HCT116 (cell line): ENCODE results near the gene GK2. TPM values are rescaled to one million over a fixed set of nuclear protein-coding genes. Genes with fewer than 3 reads are reported as not detected.

Source experiments
- ATAC-seq: fragments of 200-7000 bp; cut with Tn5 transposase; 2 replicates; pipeline ENCODE4 v1.9.1; 2020; ENCODE audit warnings: mild to moderate bottlenecking, moderate library complexity
- BruUV-seq: library from RNA; stranded (reverse); fragments of 400-500 nt; replicated peaks from 2 replicates; lab custom pipeline; 2021; lab: Mats Ljungman, UMichigan
- CTCF ChIA-PET: fragments of 300-600 bp; sonication (Branson Sonifier 250); formaldehyde crosslinking; loops from one replicate; lab custom pipeline; 2021; ENCODE audit warnings: antibody characterized with exemption; lab: Charles Lee
- POLR2A ChIA-PET: fragments of 300-600, 350-600 bp; sonication (Branson Sonifier 250); formaldehyde crosslinking; loops from one replicate; lab custom pipeline; 2021; ENCODE audit warnings: antibody characterized with exemption; lab: Charles Lee
- RAD21 ChIA-PET, 2 experiments: fragments of 300-600 bp; sonication (Branson Sonifier 250); formaldehyde crosslinking; loops; one replicate each; lab custom pipeline; 2023; ENCODE audit warnings: low total read pairs in 2 of 2; ENCODE audit not compliant: uncharacterized antibody in 2 of 2, unreplicated experiment in 2 of 2, low non-redundant PET in 1 of 2; lab: Charles Lee
- DNase-seq: peaks from one replicate; pipeline ENCODE4 v3.0.0-alpha.2; 2010; ENCODE audit warnings: low read depth, low spot score
- H2AFZ ChIP-seq: fragments of 200-600 bp; shearing (Covaris generic), sonication (generic); 2 replicates; pipeline ENCODE4 v1.6.1; 2017; ENCODE audit warnings: low read depth, mixed run types, mixed read lengths, antibody characterized with exemption, low read length; ENCODE audit not compliant: poor library complexity, severe bottlenecking
- H3K27ac ChIP-seq: 2 replicates; pipeline ENCODE4 v1.5.1; 2012; ENCODE audit warnings: low read depth, low read length
- H3K27me3 ChIP-seq: fragments of 200-600 bp; sonication (generic); 2 replicates; pipeline ENCODE4 v1.6.1; 2016; ENCODE audit warnings: mixed run types, low read length, mixed read lengths; ENCODE audit not compliant: insufficient read depth
- H3K36me3 ChIP-seq, 2 experiments: fragments of 200-500 bp in 1 of 2; fragments of 200-600 bp in 1 of 2; sonication (Bioruptor generic) in 1 of 2; sonication (generic) in 1 of 2; 2 replicates each; pipeline versions ENCODE4 v1.5.1 to v1.6.1; 2014 to 2016; ENCODE audit warnings: low read length in 2 of 2, inconsistent platforms in 1 of 2, mixed read lengths in 1 of 2, mixed run types in 1 of 2; ENCODE audit not compliant: insufficient read depth in 2 of 2, control insufficient read depth in 1 of 2
- H3K4me1 ChIP-seq, 2 experiments: fragments of 200-600 bp in 1 of 2; sonication (generic) in 1 of 2; 2 replicates each; pipeline versions ENCODE4 v1.5.1 to v1.6.1; 2012 to 2017; ENCODE audit warnings: low read length in 2 of 2, inconsistent platforms in 1 of 2, mild to moderate bottlenecking in 1 of 2, mixed read lengths in 1 of 2, mixed run types in 1 of 2, moderate library complexity in 1 of 2; ENCODE audit not compliant: insufficient read depth in 2 of 2, control insufficient read depth in 1 of 2
- H3K4me2 ChIP-seq: fragments of 200-600 bp; sonication (generic); 2 replicates; pipeline ENCODE4 v1.6.1; 2017; ENCODE audit warnings: mixed run types, low read length, mixed read lengths
- H3K4me3 ChIP-seq, 2 experiments: fragments of 200-600 bp in 1 of 2; sonication (generic) in 1 of 2; replicated peaks in 1 of 2; 2 replicates each; pipeline ENCODE4 v1.5.1; 2011 to 2016; ENCODE audit warnings: low read length in 2 of 2, control low read depth in 1 of 2, low read depth in 1 of 2, mild to moderate bottlenecking in 1 of 2, mixed read lengths in 1 of 2, mixed run types in 1 of 2
- H3K79me2 ChIP-seq: fragments of 200-600 bp; sonication (generic); 2 replicates; pipeline ENCODE4 v1.6.1; 2017; ENCODE audit warnings: mild to moderate bottlenecking, mixed run types, low read length, moderate library complexity, mixed read lengths; ENCODE audit not compliant: insufficient read depth
- H3K9ac ChIP-seq: fragments of 200-600 bp; sonication (generic); 2 replicates; pipeline ENCODE4 v1.6.1; 2016; ENCODE audit warnings: low read length, mixed read lengths
- H3K9me2 ChIP-seq: fragments of 200-600 bp; sonication (generic), shearing (Covaris generic); 2 replicates; pipeline ENCODE4 v1.6.1; 2017; ENCODE audit warnings: mixed run types, mild to moderate bottlenecking, moderate library complexity; ENCODE audit not compliant: insufficient read depth
- H3K9me3 ChIP-seq, 2 experiments: fragments of 200-500 bp in 1 of 2; fragments of 200-600 bp in 1 of 2; sonication (Bioruptor generic) in 1 of 2; sonication (generic) in 1 of 2; 2 replicates each; pipeline ENCODE4 v1.6.1; 2014 to 2017; ENCODE audit warnings: low read length in 2 of 2, mixed read lengths in 2 of 2, inconsistent platforms in 1 of 2, low read depth in 1 of 2, mild to moderate bottlenecking in 1 of 2, mixed run types in 1 of 2, moderate library complexity in 1 of 2; ENCODE audit not compliant: control insufficient read depth in 1 of 2, insufficient read depth in 1 of 2
- H4K20me1 ChIP-seq: fragments of 200-600 bp; sonication (generic), shearing (Covaris generic); 2 replicates; pipeline ENCODE4 v1.6.1; 2017; ENCODE audit warnings: mixed run types, mild to moderate bottlenecking, moderate library complexity; ENCODE audit not compliant: insufficient read depth
- ELF1 ChIP-seq: IDR thresholded peaks from 2 replicates; pipeline ENCODE4 v1.6.1; 2012; ENCODE audit warnings: low read depth, borderline replicate concordance
- FOSL1 ChIP-seq: IDR thresholded peaks from 2 replicates; pipeline ENCODE4 v1.6.1; 2012; ENCODE audit warnings: low read depth
- JUND ChIP-seq: IDR thresholded peaks from 2 replicates; pipeline ENCODE4 v1.6.1; 2012
- POLR2AphosphoS5 ChIP-seq: IDR thresholded peaks from 2 replicates; pipeline ENCODE4 v1.6.1; 2011; ENCODE audit warnings: mild to moderate bottlenecking, low read depth, low read length, moderate library complexity
- RAD21 ChIP-seq: IDR thresholded peaks from 2 replicates; pipeline ENCODE4 v1.6.1; 2012; ENCODE audit warnings: low read depth, mild to moderate bottlenecking
- SIN3A ChIP-seq: IDR thresholded peaks from 2 replicates; pipeline ENCODE4 v1.6.1; 2012; ENCODE audit warnings: low read depth
- SP1 ChIP-seq: IDR thresholded peaks from 2 replicates; pipeline ENCODE4 v1.6.1; 2012; ENCODE audit warnings: low read depth
- SRF ChIP-seq: IDR thresholded peaks from 2 replicates; pipeline ENCODE4 v1.6.1; 2012; ENCODE audit warnings: low read depth
- TCF7L2 ChIP-seq: IDR thresholded peaks from 2 replicates; pipeline ENCODE4 v1.7.0; 2011; ENCODE audit warnings: borderline replicate concordance, inconsistent platforms; ENCODE audit not compliant: insufficient read depth, insufficient read length; ENCODE audit errors: extremely low read depth
- YY1 ChIP-seq: IDR thresholded peaks from 2 replicates; pipeline ENCODE4 v1.6.1; 2011; ENCODE audit warnings: low read length, low read depth, moderate library complexity, mild to moderate bottlenecking; ENCODE audit not compliant: insufficient replicate concordance; ENCODE audit errors: extremely low read depth
- ZFX ChIP-seq: fragments of 450-650 bp; IDR thresholded peaks from 2 replicates; pipeline ENCODE4 v1.6.1; 2017
- ZNF274 ChIP-seq: fragments of 200-500 bp; sonication (Bioruptor generic); IDR thresholded peaks from 2 replicates; pipeline ENCODE4 v1.6.1; 2014; ENCODE audit warnings: mild to moderate bottlenecking, low read depth, low read length, inconsistent platforms
- intact Hi-C: fragments of 100-400 bp; cut with micrococcal nuclease; formaldehyde crosslinking; loops from 2 replicates; pipeline ENCODE4 v1.10.0; 2022
- total RNA-seq: library from RNA; stranded (reverse); gene quantifications from one replicate; pipeline ENCODE4 v1.2.1, GENCODE V29; 2021; ENCODE audit not compliant: unreplicated experiment
- TF ChIP-seq, protein P1 (sequence below), 3 experiments: fragments of 200-600 bp in 1 of 3; sonication (generic) in 1 of 3; IDR thresholded peaks in 2 of 3; conservative IDR thresholded peaks in 1 of 3; 2 replicates each; pipeline ENCODE4 v1.5.1; 2012 to 2017; ENCODE audit warnings: low read depth in 2 of 3, low read length in 2 of 3, antibody characterized with exemption in 1 of 3, borderline replicate concordance in 1 of 3, control low read depth in 1 of 3, mild to moderate bottlenecking in 1 of 3, mixed read lengths in 1 of 3, mixed run types in 1 of 3, moderate library complexity in 1 of 3; ENCODE audit not compliant: insufficient read depth in 1 of 3
- TF ChIP-seq, protein P2 (sequence below): IDR thresholded peaks from 2 replicates; pipeline ENCODE4 v1.6.1; 2012
- TF ChIP-seq, protein P3 (sequence below): IDR thresholded peaks from 2 replicates; pipeline ENCODE4 v1.6.1; 2012

Gene GK2
- total RNA-seq, 1 experiment from 2014 or later, result not detected

DNA sequence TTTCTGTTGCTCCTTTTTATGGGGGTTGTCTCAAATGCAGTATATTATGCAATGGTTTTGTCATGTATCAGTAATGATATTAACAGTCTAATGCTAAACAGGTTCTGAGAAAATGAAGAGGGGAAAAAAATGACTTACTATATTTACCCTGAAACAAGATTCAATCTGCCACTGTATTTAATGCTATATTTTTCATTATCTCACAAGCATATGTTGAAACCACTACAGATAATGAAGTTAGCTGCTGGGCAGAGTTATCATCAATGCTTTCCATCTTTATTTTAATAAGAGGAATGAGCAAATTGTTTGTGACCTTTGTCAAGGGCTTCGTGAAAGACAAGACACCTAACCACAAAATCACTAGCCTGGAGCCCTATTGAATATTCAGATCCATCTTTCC is 49.6 kb downstream of the GK2 start:
- no peaks in the 10 kb centered on the region for H3K9me3 ChIP-seq
- no peaks in the 10 kb centered on the region for H3K36me3 ChIP-seq
- H3K4me2 ChIP-seq, result no peak overlapping the region
- H3K9ac ChIP-seq, result no peak overlapping the region
- no peaks in the 10 kb centered on the region for H3K4me1 ChIP-seq
- no peak overlapping the region for H3K4me3 ChIP-seq
- ATAC-seq (no peak), DNase-seq (no peak)
- H4K20me1 ChIP-seq, result no peaks in the 10 kb centered on the region
- CTCF ChIA-PET, result no interaction called here
- no peaks in the 10 kb centered on the region for H3K79me2 ChIP-seq
- no peaks in the 10 kb centered on the region; the same call in 1 of the 2 replicates for H3K27me3 ChIP-seq
- POLR2A ChIA-PET, result no interaction called here
- H3K9me2 ChIP-seq, result no peaks in the 10 kb centered on the region
- H3K27ac ChIP-seq, result no peak overlapping the region
- RAD21 ChIA-PET, result no interaction called here
- TF ChIP-seq JUND, result no peak
- H2AFZ ChIP-seq, result no peak overlapping the region
- intact Hi-C loops, result no loop called here
- no TSS peak for BruUV-seq

DNA sequence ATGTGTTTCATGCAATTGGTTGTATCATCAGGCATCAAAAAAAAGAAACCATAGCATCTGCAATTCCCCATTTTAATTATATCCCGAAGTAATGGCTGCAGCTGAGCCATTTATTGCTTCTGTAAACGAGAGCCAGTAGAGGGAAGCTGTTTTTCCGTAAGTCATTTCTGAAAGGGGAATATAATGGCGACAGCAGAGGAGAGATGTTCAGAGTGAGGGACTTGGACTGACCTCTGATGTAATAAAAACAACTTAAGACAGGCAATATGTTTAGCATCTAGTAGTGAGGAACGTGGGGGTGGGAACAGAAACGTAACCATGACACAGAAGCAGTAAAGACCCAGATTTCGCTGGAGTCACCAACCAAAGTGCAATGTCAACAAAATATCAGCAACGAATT is 50.7 kb downstream of the GK2 start:
- CTCF ChIA-PET, result no interaction called here

More for the DNA sequence above, 50.7 kb downstream of the GK2 start:
- no peak for TF ChIP-seq POLR2AphosphoS5
- no peak for TF ChIP-seq SRF
- TF ChIP-seq, protein P1, sequence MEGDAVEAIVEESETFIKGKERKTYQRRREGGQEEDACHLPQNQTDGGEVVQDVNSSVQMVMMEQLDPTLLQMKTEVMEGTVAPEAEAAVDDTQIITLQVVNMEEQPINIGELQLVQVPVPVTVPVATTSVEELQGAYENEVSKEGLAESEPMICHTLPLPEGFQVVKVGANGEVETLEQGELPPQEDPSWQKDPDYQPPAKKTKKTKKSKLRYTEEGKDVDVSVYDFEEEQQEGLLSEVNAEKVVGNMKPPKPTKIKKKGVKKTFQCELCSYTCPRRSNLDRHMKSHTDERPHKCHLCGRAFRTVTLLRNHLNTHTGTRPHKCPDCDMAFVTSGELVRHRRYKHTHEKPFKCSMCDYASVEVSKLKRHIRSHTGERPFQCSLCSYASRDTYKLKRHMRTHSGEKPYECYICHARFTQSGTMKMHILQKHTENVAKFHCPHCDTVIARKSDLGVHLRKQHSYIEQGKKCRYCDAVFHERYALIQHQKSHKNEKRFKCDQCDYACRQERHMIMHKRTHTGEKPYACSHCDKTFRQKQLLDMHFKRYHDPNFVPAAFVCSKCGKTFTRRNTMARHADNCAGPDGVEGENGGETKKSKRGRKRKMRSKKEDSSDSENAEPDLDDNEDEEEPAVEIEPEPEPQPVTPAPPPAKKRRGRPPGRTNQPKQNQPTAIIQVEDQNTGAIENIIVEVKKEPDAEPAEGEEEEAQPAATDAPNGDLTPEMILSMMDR (IDR thresholded peaks at IDR 0.05 in 2 of 3, conservative IDR thresholded peaks at IDR 0.05 in 1 of 3; ENCODE audit: borderline replicate concordance in 1 of 3, insufficient read depth in 1 of 3, low read depth in 2 of 3, low read length in 2 of 3), result no peak
- TF ChIP-seq ELF1, result no peak
- no peak for TF ChIP-seq TCF7L2
- TF ChIP-seq RAD21, result no peak
- TF ChIP-seq SP1, result no peak
- no peak for TF ChIP-seq YY1
- TF ChIP-seq SIN3A, result no peak
- TF ChIP-seq ZFX, result no peak
- TF ChIP-seq, protein P2, sequence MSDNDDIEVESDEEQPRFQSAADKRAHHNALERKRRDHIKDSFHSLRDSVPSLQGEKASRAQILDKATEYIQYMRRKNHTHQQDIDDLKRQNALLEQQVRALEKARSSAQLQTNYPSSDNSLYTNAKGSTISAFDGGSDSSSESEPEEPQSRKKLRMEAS, result no peak
- no peak for TF ChIP-seq JUND
- TF ChIP-seq, protein P3, sequence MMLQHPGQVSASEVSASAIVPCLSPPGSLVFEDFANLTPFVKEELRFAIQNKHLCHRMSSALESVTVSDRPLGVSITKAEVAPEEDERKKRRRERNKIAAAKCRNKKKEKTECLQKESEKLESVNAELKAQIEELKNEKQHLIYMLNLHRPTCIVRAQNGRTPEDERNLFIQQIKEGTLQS, result no peak
- TF ChIP-seq ZNF274, result no peak
- no peak for TF ChIP-seq FOSL1
- no TSS peak for BruUV-seq
- RAD21 ChIA-PET, result no interaction called here
- H4K20me1 ChIP-seq, result no peaks in the 10 kb centered on the region
- no peaks in the 10 kb centered on the region for H3K4me1 ChIP-seq
- H3K4me3 ChIP-seq, result no peak overlapping the region
- intact Hi-C loops, result no loop called here
- DNase-seq (no peak), ATAC-seq (no peak)
- no peak overlapping the region for H3K4me2 ChIP-seq
- no peaks in the 10 kb centered on the region for H3K9me3 ChIP-seq
- POLR2A ChIA-PET, result no interaction called here
- no peaks in the 10 kb centered on the region; the same call in 1 of the 2 replicates for H3K27me3 ChIP-seq
- H3K27ac ChIP-seq, result no peak overlapping the region
- no peaks in the 10 kb centered on the region for H3K79me2 ChIP-seq
- no peaks in the 10 kb centered on the region for H3K9me2 ChIP-seq
- no peaks in the 10 kb centered on the region for H3K36me3 ChIP-seq
- no peak overlapping the region for H2AFZ ChIP-seq
- no peak overlapping the region for H3K9ac ChIP-seq
